GM13977 (cell line): ENCODE results near the gene LRRC8E.

ENCODE experiments used
- DNase-seq: peaks from one replicate; pipeline ENCODE4 v3.0.0; 2012; ENCODE audit warnings: low spot score
- CTCF ChIP-seq: IDR thresholded peaks from 2 replicates; pipeline ENCODE4 v1.5.1; 2012; ENCODE audit warnings: mild to moderate bottlenecking, control low read depth; ENCODE audit not compliant: insufficient read depth; ENCODE audit errors: extremely low read depth, missing control alignments
- in situ Hi-C: fragments of 300-500 bp; cut with MboI; formaldehyde crosslinking; loops from one replicate; pipeline ENCODE4 v1.12.0; 2022; ENCODE audit warnings: low sequenced_read_pairs, low pct_unique_long_range_greater_than_20kb, mixed read lengths, inconsistent platforms; ENCODE audit not compliant: unreplicated experiment

LRRC8E gene

GRCh38 chr19:7849631-7849999 lies 38.7 kb upstream of the LRRC8E start:
- in situ Hi-C loops: no loop called here
- TF ChIP-seq CTCF: no peak
- DNase-seq: no peak

GRCh38 chr19:7850000-7850813 lies 38.1 kb upstream of the LRRC8E start:
- in situ Hi-C loops: no loop called here
- no peak for DNase-seq
- TF ChIP-seq CTCF: no peak

GRCh38 chr19:7850945-7851622 lies 37.2 kb upstream of the LRRC8E start:
- no peak for TF ChIP-seq CTCF
- DNase-seq: no peak
- in situ Hi-C loops: no loop called here

GRCh38 chr19:7851623-7852500 lies 36.4 kb upstream of the LRRC8E start:
- in situ Hi-C loops: no loop called here
- no peak for DNase-seq
- no peak for TF ChIP-seq CTCF

- DNase-seq: peak; percentile 96
- in situ Hi-C loops: no loop called here
- TF ChIP-seq CTCF: peak; percentile 78
These were observed 35.2 kb upstream of the LRRC8E start for GRCh38 chr19:7852851-7853769.
